HG02840 (cell line): ENCODE measurements around the gene MACC1.
"Not testable (repeated sequence)": the region's sequence is repeated elsewhere in the genome, so short reads cannot be mapped to it uniquely, and the experiment has no call there.

Source experiments
- ATAC-seq: cut with Tn5 transposase; IDR thresholded peaks from one replicate; pipeline ENCODE4 v1.9.1; 2021; ENCODE audit warnings: mild to moderate bottlenecking, moderate library complexity, moderate number of reproducible peaks; ENCODE audit not compliant: unreplicated experiment, low FRiP score

The MACC1 gene

GRCh38 chr7:20213378-20213777, 3.8 kb downstream of the MACC1 start:
- ATAC-seq, result no peak

- ATAC-seq, result no peak
Measured at GRCh38 chr7:20211376-20211775, 5.8 kb downstream of the MACC1 start.

GRCh38 chr7:20208651-20209307, 8.4 kb downstream of the MACC1 start:
- no peak for ATAC-seq

GRCh38 chr7:20207811-20208210, 9.4 kb downstream of the MACC1 start:
- ATAC-seq, result not testable (repeated sequence)

GRCh38 chr7:20206104-20206896, 10.9 kb downstream of the MACC1 start:
- ATAC-seq, result no peak

GRCh38 chr7:20203316-20203715, 13.9 kb downstream of the MACC1 start:
- no peak for ATAC-seq

GRCh38 chr7:20201380-20201779, 15.8 kb downstream of the MACC1 start:
- no peak for ATAC-seq

- no peak for ATAC-seq
Measured at GRCh38 chr7:20200971-20201370, 16.2 kb downstream of the MACC1 start.

GRCh38 chr7:20200361-20200760, 16.8 kb downstream of the MACC1 start:
- no peak for ATAC-seq

- peak; percentile 68 for ATAC-seq
Measured at GRCh38 chr7:20199015-20199737, 18.0 kb downstream of the MACC1 start.

GRCh38 chr7:20198260-20198659, 18.9 kb downstream of the MACC1 start:
- ATAC-seq, result no peak

GRCh38 chr7:20197837-20198236, 19.3 kb downstream of the MACC1 start:
- no peak for ATAC-seq

GRCh38 chr7:20197125-20197748, 19.9 kb downstream of the MACC1 start:
- no peak for ATAC-seq

- no peak for ATAC-seq
Measured at GRCh38 chr7:20194343-20194995, 22.7 kb downstream of the MACC1 start.

- ATAC-seq, result peak; percentile 10
Measured at GRCh38 chr7:20193873-20194272, 23.3 kb downstream of the MACC1 start.

GRCh38 chr7:20193242-20193777, 23.9 kb downstream of the MACC1 start:
- peak; percentile 60 for ATAC-seq

GRCh38 chr7:20191391-20191869, 25.8 kb downstream of the MACC1 start:
- ATAC-seq, result no peak

GRCh38 chr7:20190560-20191390, 26.4 kb downstream of the MACC1 start:
- no peak for ATAC-seq

GRCh38 chr7:20189852-20190251, 27.3 kb downstream of the MACC1 start:
- no peak for ATAC-seq
